Activated CD4-positive, alpha-beta memory T cell treated with anti-CD3 and anti-CD28 coated beads for 36 hours (primary cell): ENCODE results near the gene IP6K1. TPM values are rescaled to one million over a fixed set of nuclear protein-coding genes. Genes with fewer than 3 reads are reported as not detected.
"Not testable (repeated sequence)": the region's sequence is repeated elsewhere in the genome, so short reads cannot be mapped to it uniquely, and the experiment has no call there.

ENCODE experiments used
- CTCF ChIA-PET: fragments of 350-600 bp; sonication (Branson Sonifier 250); formaldehyde crosslinking; loops from one replicate; lab custom pipeline; 2021; ENCODE audit warnings: antibody characterized with exemption, inconsistent platforms; lab: Charles Lee
- POLR2A ChIA-PET: fragments of 350-600 bp; sonication (Branson Sonifier 250); formaldehyde crosslinking; loops from one replicate; lab custom pipeline; 2021; ENCODE audit warnings: antibody characterized with exemption; lab: Charles Lee
- DNase-seq: peaks from one replicate; pipeline ENCODE4 v3.0.0-alpha.2; 2020
- H3K27ac Mint-ChIP-seq: one replicate; pipeline ENCODE4 v1.8.0; 2021; ENCODE audit warnings: mixed read lengths
- H3K27me3 Mint-ChIP-seq: one replicate; pipeline ENCODE4 v1.8.0; 2021; ENCODE audit warnings: mixed read lengths
- H3K36me3 Mint-ChIP-seq: one replicate; pipeline ENCODE4 v1.8.0; 2021; ENCODE audit warnings: mixed read lengths
- H3K4me1 Mint-ChIP-seq: one replicate; pipeline ENCODE4 v1.8.0; 2021; ENCODE audit warnings: low read depth, mixed read lengths
- H3K4me3 Mint-ChIP-seq: one replicate; pipeline ENCODE4 v1.8.0; 2021; ENCODE audit warnings: mild to moderate bottlenecking, mixed read lengths
- H3K9me3 Mint-ChIP-seq: one replicate; pipeline ENCODE4 v1.8.0; 2021; ENCODE audit warnings: mixed read lengths
- intact Hi-C: fragments of 100-400 bp; cut with micrococcal nuclease; formaldehyde crosslinking; loops from one replicate; pipeline ENCODE4 v1.15.1; 2023
- total RNA-seq, 2 experiments: library from RNA; stranded (reverse); gene quantifications; one replicate each; pipeline ENCODE4 v1.2.3, GENCODE V29; 2021

Gene IP6K1
- total RNA-seq, 2 experiments from 2014 or later = 28.8 to 29.3 TPM

DNA sequence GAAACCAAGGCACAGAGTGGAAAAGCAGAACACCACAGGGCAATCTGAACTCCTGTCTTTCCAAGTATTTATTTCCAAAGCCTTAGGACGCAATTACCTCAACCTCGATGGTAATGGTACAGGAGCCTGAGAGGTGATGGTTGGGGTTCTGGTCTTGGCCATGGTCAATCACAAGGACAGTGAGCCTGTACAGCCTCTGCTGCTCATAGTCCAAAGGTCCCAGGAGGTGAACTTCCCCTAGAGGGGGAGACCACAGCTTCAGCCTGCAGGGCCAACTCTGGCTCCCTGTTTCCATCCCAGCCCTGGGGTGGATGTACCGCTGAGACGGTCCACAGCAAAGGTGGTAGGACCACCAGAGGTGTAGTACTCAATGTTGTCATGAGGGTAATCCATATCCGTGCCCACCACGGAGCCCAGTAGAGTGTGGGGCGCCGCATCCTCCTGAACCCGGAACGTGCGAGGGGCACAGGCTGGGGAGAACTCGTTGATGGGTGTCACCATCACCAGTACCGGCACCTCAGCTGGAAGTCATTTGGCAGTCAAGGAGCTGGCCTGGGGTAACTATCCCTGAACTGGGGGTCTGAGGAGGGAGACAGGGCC is 7.2 kb upstream of the IP6K1 start:
- H3K4me3 Mint-ChIP-seq = no peak overlapping the region
- no peaks in the 10 kb centered on the region for H3K4me1 Mint-ChIP-seq
- POLR2A ChIA-PET = no interaction called here
- H3K36me3 Mint-ChIP-seq = no peaks in the 10 kb centered on the region
- no peaks in the 10 kb centered on the region for H3K9me3 Mint-ChIP-seq
- H3K27me3 Mint-ChIP-seq = no peaks in the 10 kb centered on the region
- intact Hi-C loops = no loop called here
- H3K27ac Mint-ChIP-seq = no peak overlapping the region
- CTCF ChIA-PET = no interaction called here
- DNase-seq = no peak

DNA sequence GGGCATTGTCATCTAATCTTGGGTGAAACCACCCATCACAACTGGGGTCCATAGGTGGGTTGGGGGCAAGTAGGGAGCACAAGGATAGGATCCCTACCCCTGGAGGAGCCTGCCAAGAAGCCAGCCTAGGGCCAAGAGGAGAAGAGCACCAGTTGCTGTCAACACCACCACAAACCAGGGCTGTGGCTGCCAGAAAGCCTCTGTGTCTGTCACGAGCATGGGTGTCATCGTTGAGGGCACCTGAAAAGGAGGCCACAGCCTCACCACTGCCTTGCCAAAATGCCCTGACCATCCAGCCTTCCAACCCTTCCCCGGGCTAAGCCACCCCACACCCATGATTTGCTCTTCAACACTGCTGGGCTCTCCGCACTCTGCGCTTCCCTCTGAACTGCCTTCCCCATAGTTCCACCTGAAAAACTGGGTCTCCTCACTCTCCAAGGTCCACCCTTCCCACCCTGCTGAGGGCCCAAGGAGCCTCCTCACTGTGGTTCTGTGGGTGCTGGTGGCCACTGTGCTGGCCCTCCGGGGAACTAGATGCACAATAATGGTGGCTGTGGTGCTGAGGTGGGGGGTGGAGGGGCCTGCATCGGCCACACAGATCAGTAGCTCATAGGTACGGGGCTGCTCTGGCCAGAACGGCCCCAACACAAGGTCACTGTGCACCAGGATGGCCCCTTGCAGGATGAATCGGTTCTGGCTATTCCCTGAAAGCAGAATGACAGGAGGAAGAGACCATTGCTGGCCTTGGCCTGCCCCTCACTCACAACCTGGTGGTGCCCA is 6.2 kb upstream of the IP6K1 start:
- ChIA-PET CTCF (no interaction called here), POLR2A (no interaction called here)
- intact Hi-C loops = no loop called here
- H3K9me3 Mint-ChIP-seq = no peaks in the 10 kb centered on the region
- DNase-seq = no peak
- H3K27ac Mint-ChIP-seq = no peak overlapping the region
- H3K4me1 Mint-ChIP-seq = no peaks in the 10 kb centered on the region
- no peak overlapping the region for H3K4me3 Mint-ChIP-seq
- H3K36me3 Mint-ChIP-seq = no peaks in the 10 kb centered on the region
- H3K27me3 Mint-ChIP-seq = no peaks in the 10 kb centered on the region

DNA sequence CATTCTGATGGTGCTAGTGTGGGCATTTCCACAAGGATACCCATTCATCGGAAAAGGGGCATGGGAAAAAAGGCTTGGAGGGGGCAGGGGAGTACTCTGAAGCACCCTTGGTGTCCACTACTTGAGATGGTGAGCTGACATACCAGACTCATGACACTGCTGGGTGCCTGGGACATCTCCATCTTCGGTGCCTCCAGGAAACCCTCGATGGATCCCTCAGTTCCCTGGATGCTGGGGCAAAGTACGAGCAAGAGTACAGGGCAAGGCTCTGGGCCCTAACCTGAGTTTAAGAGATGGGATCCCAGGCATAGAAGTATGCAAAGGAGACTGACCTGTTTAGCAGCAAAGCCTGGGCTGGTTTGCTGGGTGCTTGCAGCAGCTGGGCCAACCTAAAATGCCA is 5.2 kb upstream of the IP6K1 start:
- ChIA-PET CTCF (interaction anchor here (0.9 kb wide), 1 partner anchor 11 kb away, joined by 3 read pairs; no protein-coding TSS in a partner anchor), POLR2A (no interaction called here)
- peaks cover 5% of the 10 kb centered on the region for H3K4me1 Mint-ChIP-seq
- no peak overlapping the region for H3K4me3 Mint-ChIP-seq
- no peaks in the 10 kb centered on the region for H3K36me3 Mint-ChIP-seq
- no peaks in the 10 kb centered on the region for H3K9me3 Mint-ChIP-seq
- H3K27me3 Mint-ChIP-seq = no peaks in the 10 kb centered on the region
- DNase-seq = no peak
- no peak overlapping the region for H3K27ac Mint-ChIP-seq
- intact Hi-C loops = no loop called here

DNA sequence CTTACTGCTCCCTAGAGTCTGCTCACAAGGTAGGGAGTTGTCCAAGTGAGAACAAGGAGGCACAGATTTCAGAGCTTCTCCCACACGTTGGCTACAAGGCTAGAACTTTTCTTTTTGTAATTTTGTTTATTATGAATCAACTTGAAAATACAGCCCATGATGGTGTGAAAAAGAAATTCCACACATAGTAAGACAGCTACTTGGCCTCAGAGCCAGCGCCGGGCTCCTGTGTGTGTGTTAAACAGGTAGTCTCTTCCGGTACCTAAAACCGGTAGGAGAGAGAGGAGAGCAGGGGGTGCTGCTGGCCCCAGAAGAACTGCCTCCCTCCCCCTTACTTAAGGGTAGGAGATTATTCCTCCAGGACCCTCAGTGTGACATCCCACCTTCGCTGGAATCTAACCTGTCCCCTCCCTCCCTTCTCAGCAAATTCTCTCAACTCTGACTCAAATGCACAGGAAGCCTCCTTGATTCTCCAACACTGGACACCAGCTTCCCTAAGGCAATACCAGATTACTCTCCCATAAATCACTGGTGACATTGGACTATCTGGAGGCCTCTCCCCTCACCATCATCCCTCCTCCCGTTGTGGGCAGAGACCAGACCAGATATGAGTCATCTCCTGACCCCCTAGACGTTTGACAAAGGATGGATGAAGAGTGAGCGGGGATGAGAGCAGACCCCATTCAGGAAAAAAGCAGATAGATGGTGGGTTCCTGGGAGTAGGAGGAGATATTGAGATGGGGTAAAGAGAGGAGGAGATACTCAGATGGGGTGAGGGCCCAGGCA is 4.5 kb upstream of the IP6K1 start:
- no peaks in the 10 kb centered on the region for H3K27me3 Mint-ChIP-seq
- intact Hi-C loops = no loop called here
- H3K27ac Mint-ChIP-seq = no peak overlapping the region
- H3K4me1 Mint-ChIP-seq = peaks cover 5% of the 10 kb centered on the region
- ChIA-PET POLR2A (no interaction called here), CTCF (interaction anchor here (0.9 kb wide), 1 partner anchor 11 kb away, joined by 3 read pairs; no protein-coding TSS in a partner anchor)
- H3K9me3 Mint-ChIP-seq = no peaks in the 10 kb centered on the region
- H3K36me3 Mint-ChIP-seq = no peaks in the 10 kb centered on the region
- no peak overlapping the region for H3K4me3 Mint-ChIP-seq
- DNase-seq = no peak

DNA sequence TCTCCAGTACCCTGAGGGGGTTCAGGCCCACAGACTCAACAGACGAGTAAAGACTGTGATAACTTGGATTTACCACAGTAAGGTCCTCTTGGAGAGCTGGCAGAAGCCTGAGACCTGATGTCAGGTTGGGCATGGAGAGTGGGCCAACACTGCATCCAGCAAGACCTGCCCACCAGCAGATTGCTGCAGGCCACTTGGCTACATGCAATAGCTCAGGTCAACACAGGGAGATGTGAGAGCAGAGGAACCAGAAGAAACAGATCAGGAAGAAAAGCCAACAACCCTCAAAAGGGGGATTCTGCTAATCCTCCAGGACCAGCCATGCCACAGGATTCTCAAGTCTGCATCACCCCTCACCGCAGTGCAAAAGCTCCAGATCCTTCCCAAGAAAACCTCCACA is 1.7 kb upstream of the IP6K1 start:
- POLR2A ChIA-PET = no interaction called here
- Mint-ChIP-seq H3K4me1 (peaks cover 15% of the 10 kb centered on the region), H3K9me3 (no peaks in the 10 kb centered on the region), H3K36me3 (peaks cover 16% of the 10 kb centered on the region), H3K4me3 (no peak overlapping the region), H3K27ac (no peak overlapping the region), H3K27me3 (no peaks in the 10 kb centered on the region)
- no peak for DNase-seq
- intact Hi-C loops = loop anchor here (5.0 kb wide), 2 partner anchors 49 to 69 kb away; partner anchors contain the start of gene TRAIP
- CTCF ChIA-PET = interaction anchor here (2.6 to 3.5 kb wide), 2 partner anchors 15 to 51 kb away, joined by 17 to 34 read pairs; partner anchors contain the start of gene INKA1

DNA sequence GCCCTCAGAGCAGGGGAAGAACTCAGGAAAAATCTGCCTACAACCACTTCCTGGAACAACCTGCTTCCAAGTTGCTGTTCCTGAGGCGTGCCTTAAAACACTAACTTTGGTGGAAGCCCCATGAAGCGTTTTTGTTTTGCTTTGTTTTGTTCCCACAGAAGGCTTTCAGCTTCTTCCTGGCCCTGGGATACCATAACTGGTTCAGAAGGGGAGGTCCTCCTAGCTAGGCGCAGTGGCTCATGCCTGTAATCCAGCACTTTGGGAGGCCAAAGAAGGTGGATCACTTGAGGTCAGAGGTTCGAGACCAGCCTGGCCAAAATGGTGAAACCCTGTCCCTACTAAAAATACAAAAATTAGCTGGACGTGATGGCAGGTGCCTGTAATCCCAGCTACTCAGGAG is 1.2 kb upstream of the IP6K1 start:
- H3K27ac Mint-ChIP-seq = no peak overlapping the region
- H3K4me1 Mint-ChIP-seq = peaks cover 15% of the 10 kb centered on the region
- ChIA-PET POLR2A (interaction anchor here (0.6 kb wide), 1 partner anchor 14 kb away, joined by 6 read pairs; no protein-coding TSS in a partner anchor), CTCF (interaction anchor here (2.6 to 3.5 kb wide), 2 partner anchors 16 to 51 kb away, joined by 17 to 34 read pairs; partner anchors contain the start of gene INKA1)
- intact Hi-C loops = loop anchor here (2.0 to 5.0 kb wide), 3 partner anchors 50 to 70 kb away; partner anchors contain the start of gene TRAIP
- DNase-seq = no peak
- H3K27me3 Mint-ChIP-seq = no peaks in the 10 kb centered on the region
- no peaks in the 10 kb centered on the region for H3K9me3 Mint-ChIP-seq
- H3K4me3 Mint-ChIP-seq = no peak overlapping the region
- peaks cover 16% of the 10 kb centered on the region for H3K36me3 Mint-ChIP-seq

DNA sequence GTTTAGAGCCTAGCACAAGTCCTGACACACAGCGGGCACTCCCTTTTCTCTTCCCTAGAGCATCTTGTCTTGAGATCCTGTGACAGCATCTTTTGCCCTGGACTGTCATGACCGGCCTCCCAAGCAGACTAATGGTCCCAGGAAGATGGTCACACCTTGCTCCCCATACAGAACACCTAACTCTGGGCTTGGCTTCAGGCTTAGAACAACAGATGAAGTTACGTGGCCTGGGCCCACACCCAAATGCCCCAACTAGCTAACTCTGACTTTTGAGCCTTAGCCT is 781 bp upstream of the IP6K1 start:
- POLR2A ChIA-PET = interaction anchor here (0.6 kb wide), 1 partner anchor 15 kb away, joined by 6 read pairs; no protein-coding TSS in a partner anchor
- Mint-ChIP-seq H3K4me3 (peak overlapping the region; percentile 83), H3K27me3 (no peaks in the 10 kb centered on the region), H3K9me3 (no peaks in the 10 kb centered on the region), H3K27ac (peak overlapping the region; percentile 89), H3K36me3 (peaks cover 18% of the 10 kb centered on the region), H3K4me1 (peaks cover 18% of the 10 kb centered on the region)
- DNase-seq = no peak
- CTCF ChIA-PET = interaction anchor here (2.6 to 3.5 kb wide), 2 partner anchors 16 to 52 kb away, joined by 17 to 34 read pairs; partner anchors contain the start of gene INKA1
- intact Hi-C loops = loop anchor here (2.0 to 5.0 kb wide), 3 partner anchors 50 to 70 kb away; partner anchors contain the start of gene TRAIP

DNA sequence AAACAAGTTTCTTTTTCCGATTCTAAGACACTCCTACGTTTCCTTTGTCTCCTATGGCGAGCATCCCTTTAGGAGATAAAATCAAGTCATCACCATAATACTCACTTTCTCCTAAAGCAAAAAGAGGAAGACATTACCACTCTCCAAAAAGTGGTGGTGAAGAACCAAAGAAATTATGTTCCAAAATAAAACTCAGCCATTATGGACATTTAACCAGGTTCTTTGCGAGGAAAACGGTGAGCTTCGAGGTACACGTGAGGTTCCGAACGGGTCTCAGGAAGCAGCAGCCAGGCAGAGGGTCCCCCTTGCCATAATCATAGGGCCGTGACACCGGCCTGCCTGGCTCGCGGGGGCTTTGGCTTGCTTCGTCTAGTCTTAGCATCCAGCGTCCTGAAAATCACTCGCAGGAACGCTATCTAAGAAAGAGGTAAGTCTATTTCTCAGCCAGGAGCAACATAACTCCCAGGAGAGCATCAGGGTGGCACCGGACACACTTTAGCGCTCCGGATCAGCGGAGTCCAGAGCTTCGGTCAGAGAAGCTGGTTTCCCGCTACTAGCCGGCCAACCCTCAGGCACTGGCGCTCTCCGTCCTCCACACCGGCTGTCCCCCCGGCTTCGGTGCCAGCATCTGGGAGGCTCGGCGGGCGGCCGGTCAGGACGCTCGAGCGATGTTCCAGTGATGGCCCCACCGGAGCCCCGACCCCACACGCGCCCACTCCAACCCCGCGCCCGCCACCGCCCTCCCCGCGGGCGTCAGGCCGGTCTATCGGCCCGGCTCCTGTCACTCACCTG is 581 bp downstream of the IP6K1 start:
- Mint-ChIP-seq H3K36me3 (peaks cover 22% of the 10 kb centered on the region), H3K27me3 (no peaks in the 10 kb centered on the region), H3K9me3 (no peaks in the 10 kb centered on the region), H3K4me1 (peaks cover 26% of the 10 kb centered on the region), H3K4me3 (peak overlapping the region; percentile 83), H3K27ac (peak overlapping the region; percentile 83)
- POLR2A ChIA-PET = interaction anchor here (0.6 to 1.9 kb wide), 4 partner anchors 10 to 61 kb away, joined by 3 to 7 read pairs (median 4); partner anchors contain the start of gene INKA1
- intact Hi-C loops = loop anchor here (1.0 to 5.0 kb wide), 4 partner anchors 17 to 72 kb away; partner anchors contain the start of gene TRAIP
- CTCF ChIA-PET = interaction anchor here (3.5 kb wide), 1 partner anchor 17 kb away, joined by 34 read pairs; the partner anchor contains the start of gene INKA1
- DNase-seq = peak; percentile 46

DNA sequence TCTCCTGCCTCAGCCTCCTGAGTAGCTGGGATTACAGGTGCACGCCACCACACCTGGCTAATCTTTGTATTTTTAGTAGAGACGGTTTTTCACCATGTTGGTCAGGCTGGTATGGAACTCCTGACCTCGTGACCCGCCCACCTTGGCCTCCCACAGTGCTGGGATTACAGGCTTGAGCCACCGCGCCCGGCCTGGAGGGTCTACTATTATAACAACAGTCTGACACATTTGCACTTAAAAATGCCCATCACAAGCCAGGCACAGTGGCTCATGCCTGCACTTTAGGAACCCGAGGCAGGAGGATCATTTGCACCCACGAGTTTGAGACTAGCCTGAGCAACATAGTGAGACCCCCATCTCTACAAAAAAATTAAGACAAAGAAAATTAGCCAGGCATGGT is 4.1 kb downstream of the IP6K1 start:
- intact Hi-C loops, H3K27me3 Mint-ChIP-seq, H3K9me3 Mint-ChIP-seq, DNase-seq, H3K4me3 Mint-ChIP-seq, H3K27ac Mint-ChIP-seq: not testable (repeated sequence)
- Mint-ChIP-seq H3K36me3 (peaks cover 24% of the 10 kb centered on the region), H3K4me1 (peaks cover 41% of the 10 kb centered on the region)
- POLR2A ChIA-PET = interaction anchor here (1.3 kb wide), 1 partner anchor 17 kb away, joined by 3 read pairs; the partner anchor contains the start of gene CDHR4
- CTCF ChIA-PET = interaction anchor here (0.8 to 0.9 kb wide), 2 partner anchors 57 to 101 kb away, joined by 4 to 5 read pairs; no protein-coding TSS in a partner anchor

DNA sequence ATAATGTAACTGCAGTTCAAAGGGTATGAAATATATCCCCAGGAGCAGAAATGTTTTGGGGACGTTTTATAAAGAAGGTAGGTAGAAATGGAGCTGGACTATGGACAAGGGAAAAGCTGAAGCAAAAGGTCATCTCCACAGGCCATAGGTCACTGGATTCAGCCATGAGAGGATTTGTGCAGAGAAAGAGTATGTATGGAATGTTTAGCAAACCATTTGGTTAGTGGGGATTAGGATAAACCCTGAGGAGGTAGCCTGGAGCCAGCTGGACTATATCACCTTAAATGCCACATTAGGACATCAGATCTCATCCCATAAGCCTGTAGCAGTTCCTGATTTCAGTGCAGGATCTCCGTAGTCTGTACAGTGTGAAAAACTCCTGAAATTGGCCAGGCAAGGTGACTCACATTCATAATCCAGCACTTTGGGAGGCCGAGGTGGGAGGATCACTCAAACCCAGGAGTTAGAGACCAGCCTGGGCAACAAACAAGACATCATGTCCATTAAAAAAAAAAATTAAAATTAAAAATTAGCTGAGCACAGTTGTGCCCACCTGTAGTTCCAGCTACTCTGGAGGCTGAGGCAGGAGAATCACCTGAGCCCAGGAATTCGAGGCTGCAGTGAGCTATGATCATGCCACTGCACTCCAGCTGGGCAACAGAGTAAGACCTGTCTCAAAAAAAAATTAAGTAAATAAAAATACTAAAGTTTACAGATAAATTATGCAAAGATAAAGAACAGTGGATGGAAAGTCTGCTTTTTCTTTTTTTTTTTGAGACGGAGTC is 4.7 kb downstream of the IP6K1 start:
- peaks cover 24% of the 10 kb centered on the region for H3K36me3 Mint-ChIP-seq
- CTCF ChIA-PET = interaction anchor here (0.8 kb wide), 1 partner anchor 101 kb away, joined by 5 read pairs; no protein-coding TSS in a partner anchor
- H3K27ac Mint-ChIP-seq = no peak overlapping the region

More for the DNA sequence above, 4.7 kb downstream of the IP6K1 start:
- Mint-ChIP-seq H3K27me3 (no peaks in the 10 kb centered on the region), H3K9me3 (no peaks in the 10 kb centered on the region), H3K4me1 (peaks cover 38% of the 10 kb centered on the region), H3K4me3 (no peak overlapping the region)
- intact Hi-C loops = no loop called here
- DNase-seq = no peak
- POLR2A ChIA-PET = interaction anchor here (0.6 kb wide), 1 partner anchor 16 kb away, joined by 5 read pairs; no protein-coding TSS in a partner anchor
